ENCODE results near the gene TM6SF1.
A peak's percentile ranks its signal among the peaks of the same experiment; 100 is the strongest.
"Not testable (repeated sequence)": the region's sequence is repeated elsewhere in the genome, so short reads cannot be mapped to it uniquely, and the experiment has no call there.

The TM6SF1 gene

DNA sequence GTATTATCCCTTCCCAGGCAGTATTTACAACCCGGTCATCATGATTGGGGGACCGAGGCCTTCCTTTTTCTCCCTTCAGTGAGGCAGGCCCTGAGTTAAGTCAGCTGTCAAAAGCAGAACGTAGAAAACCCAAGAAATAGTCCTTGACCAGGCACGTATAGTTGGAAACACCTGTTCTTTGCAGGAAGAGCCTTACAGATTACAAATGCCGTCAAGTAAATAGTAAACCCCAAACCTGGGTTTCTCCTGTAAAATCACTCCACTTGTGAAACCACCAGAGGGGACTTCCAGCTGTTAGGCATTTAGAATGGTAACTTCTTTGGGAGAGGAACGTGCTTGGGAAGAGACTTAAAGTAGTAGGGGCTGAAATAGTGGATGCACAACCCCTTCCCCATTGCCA lies 39.4 kb upstream of the TM6SF1 start:
- TF ChIP-seq TAF1 (IDR thresholded peaks at IDR 0.05; ENCODE audit: borderline replicate concordance, low read depth, low read length) (no peak), POLR2A (IDR thresholded peaks at IDR 0.05; ENCODE audit: low read depth, low read length) (no peak), POLR2AphosphoS5 (IDR thresholded peaks at IDR 0.05; ENCODE audit: low read depth, low read length) (no peak)
- DNase-seq (ENCODE audit: insufficient read length): no peak
- no peak for FAIRE-seq

DNA sequence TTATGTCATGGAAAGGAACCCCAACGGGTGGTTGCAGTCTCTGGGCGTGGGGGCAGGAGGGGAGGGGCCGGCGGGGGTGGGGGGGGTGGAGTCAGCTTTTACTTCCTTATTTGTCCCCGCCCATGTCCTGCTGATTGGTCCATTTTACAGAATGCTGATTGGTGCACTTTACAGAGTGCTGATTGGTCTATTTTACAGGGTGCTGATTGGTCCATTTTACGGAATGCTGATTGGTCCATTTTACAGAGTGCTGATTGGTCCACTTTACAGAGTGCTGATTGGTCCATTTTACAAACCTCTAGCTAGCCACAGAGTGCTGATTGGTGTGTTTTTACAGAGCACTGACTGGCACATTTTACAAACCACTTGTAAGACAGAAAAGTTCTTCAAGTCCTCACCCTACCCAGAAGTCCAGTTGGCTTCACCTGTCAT lies 38.2 kb upstream of the TM6SF1 start:
- not testable (repeated sequence) for FAIRE-seq; DNase-seq (ENCODE audit: insufficient read length)

DNA sequence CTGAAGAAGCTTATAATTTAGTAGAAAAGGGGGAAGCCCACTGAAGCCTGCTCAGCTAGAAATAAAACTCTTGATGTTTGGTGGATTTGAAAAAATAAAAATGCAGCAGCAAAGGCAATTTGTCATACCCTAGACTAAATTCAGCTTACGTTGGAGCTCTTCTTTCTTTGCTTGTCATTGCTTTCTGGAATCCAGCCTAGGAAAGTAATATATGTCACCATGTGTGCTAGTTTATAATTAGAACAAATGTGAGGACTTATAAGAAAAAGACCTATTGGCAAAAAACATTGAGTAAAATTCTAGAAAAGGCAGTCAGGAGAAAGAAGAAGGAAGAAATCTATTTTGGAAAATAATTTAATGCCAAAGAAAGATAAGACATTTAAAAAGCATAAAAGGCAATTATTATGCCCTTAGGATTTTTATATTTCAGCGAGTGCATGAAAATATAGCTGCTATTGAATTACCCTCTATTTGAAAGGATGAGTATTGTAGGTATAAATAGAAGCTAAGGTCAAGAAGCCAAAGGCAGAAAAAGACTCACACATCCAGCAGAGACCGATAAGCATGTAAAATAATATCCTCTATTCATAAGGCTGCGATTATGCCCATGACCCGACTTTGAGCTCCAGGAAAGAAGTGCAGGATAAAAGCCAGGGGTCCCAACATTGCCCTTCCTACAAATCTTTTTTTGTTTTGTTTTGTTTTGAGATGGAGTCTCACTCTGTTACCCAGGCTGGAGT lies 29.8 kb upstream of the TM6SF1 start:
- DNase-seq (ENCODE audit: insufficient read length) (no peak), FAIRE-seq (no peak)
- TF ChIP-seq TAF1 (IDR thresholded peaks at IDR 0.05; ENCODE audit: borderline replicate concordance, low read depth, low read length) (no peak), POLR2A (IDR thresholded peaks at IDR 0.05; ENCODE audit: low read depth, low read length) (no peak), POLR2AphosphoS5 (IDR thresholded peaks at IDR 0.05; ENCODE audit: low read depth, low read length) (no peak)

DNA sequence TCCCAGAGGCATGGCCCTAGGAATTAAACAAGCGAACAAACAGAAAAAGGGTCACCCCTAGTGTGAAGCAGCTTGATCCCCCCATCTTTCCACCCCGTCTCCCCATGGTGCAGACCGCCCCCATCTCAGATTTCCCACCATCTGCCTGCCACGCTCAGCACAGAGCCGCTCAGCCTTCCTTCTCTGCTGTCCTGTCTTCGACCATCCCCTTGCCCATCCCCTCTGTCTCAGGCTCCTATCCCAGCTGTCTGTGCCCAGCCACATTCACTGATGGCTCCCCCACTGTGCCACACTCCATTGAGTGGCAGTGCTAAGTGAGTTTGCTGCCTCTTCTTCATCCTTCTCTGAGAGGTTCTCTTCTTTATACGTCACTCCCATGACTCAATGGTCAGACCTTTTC lies 28.7 kb upstream of the TM6SF1 start:
- DNase-seq (ENCODE audit: insufficient read length): no peak
- TF ChIP-seq TAF1 (IDR thresholded peaks at IDR 0.05; ENCODE audit: borderline replicate concordance, low read depth, low read length) (no peak), POLR2AphosphoS5 (IDR thresholded peaks at IDR 0.05; ENCODE audit: low read depth, low read length) (no peak), POLR2A (IDR thresholded peaks at IDR 0.05; ENCODE audit: low read depth, low read length) (no peak)
- FAIRE-seq: no peak

DNA sequence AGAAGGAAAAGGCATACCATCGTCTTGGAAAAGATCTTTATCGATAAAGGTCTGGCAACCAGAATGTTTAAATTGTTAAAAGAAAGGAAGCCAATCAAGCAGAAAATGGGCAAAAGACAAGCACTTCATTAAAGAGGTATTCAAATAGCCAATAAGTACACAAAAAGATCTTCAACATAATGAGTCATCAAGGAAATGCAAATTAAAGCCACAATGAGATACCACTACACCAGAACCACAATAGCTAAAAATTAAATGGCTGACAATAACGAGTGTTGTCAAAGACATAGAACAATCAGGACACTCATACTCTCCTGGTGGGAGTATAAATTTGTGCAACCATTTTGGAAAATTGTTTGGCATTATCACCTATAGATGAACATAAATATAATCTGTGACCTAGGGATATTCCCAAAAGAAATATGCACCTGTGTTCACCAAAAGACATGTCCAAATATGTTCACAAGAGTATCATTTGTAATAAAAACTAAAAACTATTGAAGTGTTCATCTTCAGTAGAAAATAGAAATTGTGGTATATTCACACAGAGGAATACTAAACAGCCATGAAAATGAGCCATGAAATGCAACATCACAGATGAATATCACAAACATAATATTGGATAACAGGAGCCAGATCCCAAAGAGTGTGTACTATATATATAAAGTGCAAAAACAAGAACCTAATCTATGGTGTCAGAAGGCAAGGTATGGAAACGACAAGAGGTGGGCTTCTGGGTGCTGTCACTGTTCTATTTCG lies 26.0 kb upstream of the TM6SF1 start:
- DNase-seq (ENCODE audit: insufficient read length): no peak
- no peak for FAIRE-seq
- TF ChIP-seq POLR2A (IDR thresholded peaks at IDR 0.05; ENCODE audit: low read depth, low read length) (no peak), POLR2AphosphoS5 (IDR thresholded peaks at IDR 0.05; ENCODE audit: low read depth, low read length) (no peak)

DNA sequence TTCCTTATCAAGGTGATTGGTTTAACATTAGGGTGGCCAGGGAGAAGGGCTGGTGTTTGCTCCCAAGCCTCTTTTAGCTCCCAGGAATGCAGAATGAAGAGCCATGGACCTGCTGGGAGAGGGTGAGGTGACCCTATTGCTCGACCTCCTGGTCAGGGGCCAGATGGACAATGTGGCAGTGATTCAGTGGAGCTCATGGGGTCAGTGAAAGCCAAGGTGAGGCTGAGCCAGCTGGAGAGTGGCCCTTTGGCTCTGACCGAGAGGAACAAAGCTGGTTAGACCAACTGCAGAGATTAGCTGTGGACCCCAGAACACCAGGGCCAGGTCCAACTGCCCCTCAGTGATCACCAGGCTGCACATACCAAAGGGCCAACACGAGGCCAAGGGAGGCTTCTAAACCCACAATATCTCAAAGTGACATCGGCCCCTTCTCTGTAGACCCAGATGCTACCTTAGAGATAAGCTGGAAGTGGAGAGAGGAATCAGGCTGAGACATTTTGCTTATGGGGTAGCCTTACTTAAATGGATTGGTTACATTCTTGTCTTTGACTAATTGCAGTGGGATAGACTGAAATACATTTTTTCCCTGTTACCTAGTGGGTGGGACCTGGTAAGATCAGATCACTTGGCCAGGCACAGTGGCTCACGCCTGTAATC lies 24.6 kb upstream of the TM6SF1 start:
- FAIRE-seq (no peak), DNase-seq (ENCODE audit: insufficient read length) (no peak)
- TF ChIP-seq POLR2AphosphoS5 (IDR thresholded peaks at IDR 0.05; ENCODE audit: low read depth, low read length): no peak
- TF ChIP-seq TAF1 (IDR thresholded peaks at IDR 0.05; ENCODE audit: borderline replicate concordance, low read depth, low read length): no peak
- TF ChIP-seq POLR2A (IDR thresholded peaks at IDR 0.05; ENCODE audit: low read depth, low read length): no peak

DNA sequence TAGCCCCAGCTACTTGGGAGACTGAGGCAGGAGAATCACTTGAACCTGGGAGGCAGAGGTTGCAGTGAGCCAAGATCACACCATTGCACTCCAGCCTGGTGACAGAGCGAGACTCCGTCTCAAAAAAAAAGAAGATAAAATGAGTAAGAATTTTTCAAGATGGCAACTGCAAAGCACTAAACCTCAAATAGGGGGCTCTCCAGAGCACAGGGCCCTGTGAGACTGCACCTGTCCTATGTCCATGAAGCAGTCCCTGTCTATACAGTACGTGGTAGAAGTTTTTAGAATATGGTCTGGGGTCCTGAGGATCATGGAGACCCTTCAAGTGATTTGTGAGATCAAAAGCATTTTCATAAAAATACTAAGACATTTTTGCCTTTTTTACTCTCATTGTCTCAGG lies 22.0 kb upstream of the TM6SF1 start:
- not testable (repeated sequence) for DNase-seq (ENCODE audit: insufficient read length); FAIRE-seq

GRCh38 chr15:83085864-83086552 lies 21.4 kb upstream of the TM6SF1 start:
- DNase-seq (ENCODE audit: insufficient read length); FAIRE-seq: not testable (repeated sequence)

- DNase-seq (ENCODE audit: insufficient read length): no peak
- FAIRE-seq: no peak
- no peak for TF ChIP-seq POLR2A (IDR thresholded peaks at IDR 0.05; ENCODE audit: low read depth, low read length)
- TF ChIP-seq TAF1 (IDR thresholded peaks at IDR 0.05; ENCODE audit: borderline replicate concordance, low read depth, low read length): no peak
- no peak for TF ChIP-seq POLR2AphosphoS5 (IDR thresholded peaks at IDR 0.05; ENCODE audit: low read depth, low read length)
These were observed 19.9 kb upstream of the TM6SF1 start for GRCh38 chr15:83087576-83087975.

DNA sequence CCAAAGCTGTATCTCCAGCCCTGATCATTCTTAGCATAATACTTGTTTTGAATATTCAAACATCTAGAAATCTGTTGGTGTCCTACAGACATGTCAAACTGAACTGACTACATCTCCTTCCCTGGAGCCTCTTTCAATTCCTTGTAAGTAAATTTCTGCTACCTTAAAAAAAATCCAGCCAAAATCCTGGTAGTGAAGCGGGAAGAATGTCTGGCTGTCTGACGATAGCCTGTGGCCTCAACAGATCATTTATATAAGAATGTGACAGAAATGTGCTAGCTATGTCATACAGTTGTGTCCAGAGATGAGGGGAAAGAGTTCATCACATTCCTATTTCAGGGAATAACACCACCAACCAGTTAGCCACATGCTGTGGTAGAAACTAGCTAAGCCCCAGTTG lies 18.6 kb upstream of the TM6SF1 start:
- TF ChIP-seq POLR2A (IDR thresholded peaks at IDR 0.05; ENCODE audit: low read depth, low read length): no peak
- no peak for TF ChIP-seq POLR2AphosphoS5 (IDR thresholded peaks at IDR 0.05; ENCODE audit: low read depth, low read length)
- TF ChIP-seq TAF1 (IDR thresholded peaks at IDR 0.05; ENCODE audit: borderline replicate concordance, low read depth, low read length): no peak
- FAIRE-seq: no peak
- no peak for DNase-seq (ENCODE audit: insufficient read length)

- DNase-seq (ENCODE audit: insufficient read length) (no peak), FAIRE-seq (no peak)
- TF ChIP-seq POLR2AphosphoS5 (IDR thresholded peaks at IDR 0.05; ENCODE audit: low read depth, low read length) (no peak), POLR2A (IDR thresholded peaks at IDR 0.05; ENCODE audit: low read depth, low read length) (no peak), TAF1 (IDR thresholded peaks at IDR 0.05; ENCODE audit: borderline replicate concordance, low read depth, low read length) (no peak)
These were observed 17.0 kb upstream of the TM6SF1 start for GRCh38 chr15:83090465-83090864.

DNA sequence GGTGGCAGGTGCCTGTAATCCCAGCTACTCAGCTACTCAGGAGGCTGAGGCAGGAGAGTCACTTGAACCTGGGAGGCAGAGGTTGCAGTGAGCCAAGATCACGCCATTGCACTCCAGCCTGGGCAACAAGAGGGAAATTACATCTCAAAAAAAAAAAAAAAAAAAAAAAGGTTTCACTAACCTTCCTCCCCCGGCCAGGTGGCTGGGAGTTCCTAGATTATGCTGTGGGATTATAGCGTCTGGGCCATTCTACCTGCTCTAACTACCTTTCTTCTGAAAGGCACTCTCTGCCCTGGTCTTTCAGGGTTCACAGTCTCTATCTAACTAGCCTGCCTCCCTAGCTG lies 15.5 kb upstream of the TM6SF1 start:
- FAIRE-seq: peak; percentile 9

More for the DNA sequence above, 15.5 kb upstream of the TM6SF1 start:
- not testable (repeated sequence) for DNase-seq (ENCODE audit: insufficient read length)
